GM18858 (cell line): ENCODE measurements around the gene GJB5.

ENCODE experiments used
- ATAC-seq: cut with Tn5 transposase; IDR thresholded peaks from one replicate; pipeline ENCODE4 v1.9.1; 2021; ENCODE audit not compliant: unreplicated experiment

GJB5 gene

GRCh38 chr1:34792868-34793727 lies 38.3 kb downstream of the GJB5 start, which contains the start of gene GJA4:
TSS of gene GJA4 (plus strand) at chr1:34792999. CDS start at chr1:34794214, 1,215 bp downstream.
- ATAC-seq = no peak

- ATAC-seq = no peak
These were observed 39.3 kb downstream of the GJB5 start for GRCh38 chr1:34794001-34794789.

GRCh38 chr1:34794790-34795180 lies 39.9 kb downstream of the GJB5 start:
- ATAC-seq = no peak

DNA sequence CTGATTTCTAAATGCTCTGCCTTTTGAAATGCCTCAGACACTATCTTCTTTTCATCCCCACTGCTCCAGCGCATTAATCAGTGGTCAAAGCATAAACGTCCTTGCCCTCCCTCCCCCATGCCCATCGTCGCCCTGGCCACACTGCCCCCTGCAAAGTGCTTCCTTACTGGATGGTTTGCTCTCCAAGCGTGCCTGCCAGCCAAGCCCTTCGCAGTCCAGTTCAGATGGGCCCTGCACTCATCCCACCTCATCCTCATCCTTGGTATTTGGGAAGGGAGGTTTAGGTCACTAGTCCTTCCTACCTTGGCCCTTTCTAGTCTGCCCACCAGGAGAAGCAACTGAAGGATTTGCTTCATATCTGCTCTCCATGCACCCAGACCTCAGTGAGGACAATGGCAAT lies 41.1 kb downstream of the GJB5 start:
- no peak for ATAC-seq

DNA sequence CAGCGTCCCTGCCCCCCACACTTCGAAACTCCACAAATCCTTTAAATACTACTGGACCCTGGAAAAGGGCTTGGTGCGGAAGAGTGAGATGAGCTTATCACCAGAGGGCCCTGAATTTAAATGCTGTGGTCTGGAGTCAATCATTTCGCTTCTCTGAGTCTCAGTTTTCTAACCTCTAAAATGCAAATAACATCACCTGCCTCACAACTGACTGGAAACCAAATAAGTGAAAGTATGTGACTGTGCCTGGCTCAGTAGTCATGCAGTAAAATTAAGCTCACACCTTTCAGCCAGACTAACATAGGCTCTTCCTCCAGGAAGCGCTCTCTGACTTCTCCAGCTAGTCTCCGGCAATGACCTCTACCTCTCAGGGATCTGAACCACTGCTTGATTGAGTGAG lies 42.1 kb downstream of the GJB5 start:
- ATAC-seq = no peak

- no peak for ATAC-seq
These were observed 45.4 kb downstream of the GJB5 start for GRCh38 chr1:34800214-34800613.

- ATAC-seq = no peak
These were observed 48.9 kb downstream of the GJB5 start for GRCh38 chr1:34803770-34804169.

GRCh38 chr1:34806396-34806795 lies 51.5 kb downstream of the GJB5 start:
- no peak for ATAC-seq
